ENCODE measurements around the gene ALDH9A1. TPM values are rescaled to one million over a fixed set of nuclear protein-coding genes. Genes with fewer than 3 reads are reported as not detected.

Gene ALDH9A1
- total and polyA plus RNA-seq, 2 of the 8 experiments (the other 6 are each of a cell fraction or from before 2014, with no cell fraction given): 57.6 to 63.8 TPM

DNA sequence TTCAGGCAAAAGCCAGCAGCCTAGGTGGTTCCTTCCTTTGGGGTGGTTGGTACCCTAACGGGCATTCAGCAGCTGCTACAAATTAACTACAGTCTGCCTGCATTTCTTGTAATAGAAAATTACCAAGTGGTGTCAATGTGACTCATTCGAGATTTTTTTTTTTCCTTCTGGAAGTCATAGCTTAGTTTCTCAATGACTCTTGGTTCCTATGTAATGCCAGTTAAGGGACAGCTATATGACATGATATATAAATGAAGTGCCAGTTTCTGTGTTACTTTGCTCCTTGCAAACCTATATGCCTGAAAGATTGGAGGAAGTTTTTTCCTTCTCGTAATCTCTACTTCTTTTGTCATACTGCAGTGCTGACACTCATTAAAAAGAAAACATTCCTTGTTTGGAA, 64.7 kb downstream of the ALDH9A1 start:
- H3K56ac ChIP-seq (replicated peaks; ENCODE audit: insufficient read length, low read depth, low read length): no peak overlapping the region
- H2BK12ac ChIP-seq (ENCODE audit: low read depth, low read length): no peak overlapping the region
- no peaks in the 10 kb centered on the region for H3K79me1 ChIP-seq (ENCODE audit: low read depth, low read length)
- no peak overlapping the region for H3K14ac ChIP-seq (ENCODE audit: insufficient read length)
- no peak overlapping the region for H3K27ac ChIP-seq (ENCODE audit: low read depth, low read length)
- H3K9me3 ChIP-seq (ENCODE audit: insufficient read depth in 2 of 2, low read depth in 1 of 2, low read length in 1 of 2): no peaks in the 10 kb centered on the region
- no peak overlapping the region for H2AFZ ChIP-seq (ENCODE audit: low read length)
- peaks cover 10% of the 10 kb centered on the region; the same call in 1 of the 2 replicates for H3K23me2 ChIP-seq (ENCODE audit: low read depth, low read length)
- no peak overlapping the region for H3K18ac ChIP-seq (ENCODE audit: extremely low read depth, low read length)
- H2AK5ac ChIP-seq (ENCODE audit: low read depth, low read length): no peak overlapping the region
- H3K9ac ChIP-seq (replicated peaks in 1 of 4; ENCODE audit: extremely low read depth in 1 of 4, low read depth in 3 of 4, low read length in 3 of 4): no peak overlapping the region
- no peak overlapping the region for H3K4me3 ChIP-seq (ENCODE audit: extremely low read depth in 1 of 4, insufficient read depth in 2 of 4, low read depth in 3 of 4, low read length in 4 of 4)
- no peak for FAIRE-seq
- no peak overlapping the region for H2BK5ac ChIP-seq (ENCODE audit: low read depth, low read length)
- ChIA-PET POLR2A (ENCODE audit: partially characterized antibody) (interaction anchor here (0.7 kb wide), 1 partner anchor 707 kb away, joined by 3 read pairs; no protein-coding TSS in a partner anchor), CTCF (ENCODE audit: partially characterized antibody) (interaction anchor here (0.6 to 2.2 kb wide), 3 partner anchors 21 to 237 kb away, joined by 3 to 8 read pairs (median 5); no protein-coding TSS in a partner anchor)
- no peak overlapping the region for H2BK120ac ChIP-seq (replicated peaks; ENCODE audit: low read depth, low read length)
- no peak overlapping the region for H2BK15ac ChIP-seq (ENCODE audit: low read length)
- WGBS, 2 experiments (ENCODE audit: extremely low coverage in 1 of 2, insufficient coverage in 1 of 2, insufficient read length in 1 of 2, insufficient replicate concordance in 2 of 2, low coverage in 1 of 2, low lambda C conversion rate in 2 of 2, missing lambda C conversion rate in 1 of 2): 85% methylated on average over 3 of the region's 3 CpGs; no CpG with 5 or more reads in 1 of the 2 experiments
- no peak overlapping the region for H3K23ac ChIP-seq (ENCODE audit: insufficient read length)
- H3K4ac ChIP-seq (replicated peaks; ENCODE audit: insufficient read length, low read depth, low read length): no peak overlapping the region
- H4K5ac ChIP-seq (ENCODE audit: insufficient read length, low read depth, low read length): no peak overlapping the region
- H4K20me1 ChIP-seq (replicated peaks in 1 of 2; ENCODE audit: control insufficient read depth in 1 of 2, insufficient read depth in 2 of 2, low read length in 2 of 2): no peaks in the 10 kb centered on the region
- no peak overlapping the region for H2BK20ac ChIP-seq (ENCODE audit: low read length)
- peaks cover 0 to 31% of the 10 kb centered on the region in 2 experiments; a peak in 2 of 4 replicates for H3K79me2 ChIP-seq (ENCODE audit: control insufficient read depth in 1 of 2, insufficient read depth in 2 of 2, low read length in 2 of 2)
- peaks cover 3 to 17% (median 6%) of the 10 kb centered on the region in 4 experiments; a peak in 4 of 7 replicates for H3K4me1 ChIP-seq (replicated peaks in 1 of 4; ENCODE audit: control insufficient read depth in 3 of 4, insufficient read depth in 4 of 4, low read length in 3 of 4)
- H3K4me2 ChIP-seq (ENCODE audit: insufficient read depth in 1 of 2, low read depth in 2 of 2, low read length in 2 of 2): no peak overlapping the region; a peak in 1 of 4 replicates
- H3K27me3 ChIP-seq (replicated peaks in 1 of 4; ENCODE audit: control insufficient read depth in 3 of 4, extremely low read depth in 1 of 4, insufficient read depth in 3 of 4, low read length in 3 of 4): no peaks in the 10 kb centered on the region
- no peak for DNase-seq (ENCODE audit: low read depth in 1 of 2, low spot score in 2 of 2)
- no peak overlapping the region for H4K8ac ChIP-seq (ENCODE audit: extremely low read depth, insufficient read depth, low read length)
- H3K36me3 ChIP-seq (ENCODE audit: control insufficient read depth in 2 of 4, insufficient read depth in 4 of 4, low read length in 3 of 4): no peaks in the 10 kb centered on the region; a peak in 1 of 8 replicates
- H4K91ac ChIP-seq (replicated peaks; ENCODE audit: insufficient read length, low read length): no peak overlapping the region
- no peak for TF ChIP-seq SP4 (IDR thresholded peaks at IDR 0.05; ENCODE audit: low read length)
- TF ChIP-seq SIN3A (conservative IDR thresholded peaks at IDR 0.05 in 1 of 2, IDR thresholded peaks at IDR 0.05 in 1 of 2; ENCODE audit: low read depth in 1 of 2, low read length in 2 of 2): no peak
- TF ChIP-seq RBBP5 (IDR thresholded peaks at IDR 0.05; ENCODE audit: borderline replicate concordance, low read depth, low read length): no peak
- no peak for TF ChIP-seq HDAC6 (IDR thresholded peaks at IDR 0.05; ENCODE audit: low read depth, low read length)
- TF ChIP-seq RFX5 (IDR thresholded peaks at IDR 0.05; ENCODE audit: borderline replicate concordance, low read depth, low read length): no peak
- TF ChIP-seq SP2 (IDR thresholded peaks at IDR 0.05; ENCODE audit: low read length): no peak
- TF ChIP-seq KDM1A (IDR thresholded peaks at IDR 0.05; ENCODE audit: borderline replicate concordance, low read length): no peak
- TF ChIP-seq RNF2 (IDR thresholded peaks at IDR 0.05; ENCODE audit: borderline replicate concordance, low read depth, low read length, missing control alignments, poor library complexity, severe bottlenecking): no peak
- TF ChIP-seq CTBP2 (IDR thresholded peaks at IDR 0.05; ENCODE audit: borderline replicate concordance, insufficient read depth, insufficient read length, low read length): no peak
- no peak for TF ChIP-seq SUZ12 (IDR thresholded peaks at IDR 0.05; ENCODE audit: low read length)
- no peak for TF ChIP-seq ATF2 (IDR thresholded peaks at IDR 0.05; ENCODE audit: low read length)

All from H1 (cell line).